Measurements from ENCODE around the gene IL17D.

DNA sequence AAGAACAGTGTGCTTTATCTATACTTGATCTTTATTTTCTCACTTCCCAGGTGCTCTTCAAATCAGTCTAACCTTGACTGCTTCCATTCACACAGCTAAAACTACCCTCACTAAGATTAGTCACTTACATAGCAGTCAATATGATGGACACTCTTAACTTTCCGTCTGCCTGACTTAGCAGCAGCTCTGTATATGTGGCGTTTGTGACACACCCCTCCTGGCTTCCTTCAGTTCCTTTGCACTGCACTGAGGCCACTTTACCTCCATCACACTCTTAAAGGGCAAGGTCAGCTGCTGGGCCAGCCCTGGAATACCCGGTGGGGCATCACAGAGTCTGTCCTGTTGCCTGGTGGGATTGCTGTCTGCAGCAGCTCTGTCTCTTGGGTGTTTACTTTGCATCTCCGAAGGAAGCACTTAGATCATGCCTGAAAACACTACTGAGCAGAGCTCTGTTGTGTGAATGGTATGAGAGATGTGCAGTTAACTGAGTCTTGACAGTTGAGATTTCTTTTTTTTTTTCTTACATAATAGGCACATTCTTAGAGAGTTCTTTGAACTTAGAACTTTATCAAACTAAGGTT lies 35.6 kb upstream of the IL17D start:
- TF ChIP-seq, protein P1, sequence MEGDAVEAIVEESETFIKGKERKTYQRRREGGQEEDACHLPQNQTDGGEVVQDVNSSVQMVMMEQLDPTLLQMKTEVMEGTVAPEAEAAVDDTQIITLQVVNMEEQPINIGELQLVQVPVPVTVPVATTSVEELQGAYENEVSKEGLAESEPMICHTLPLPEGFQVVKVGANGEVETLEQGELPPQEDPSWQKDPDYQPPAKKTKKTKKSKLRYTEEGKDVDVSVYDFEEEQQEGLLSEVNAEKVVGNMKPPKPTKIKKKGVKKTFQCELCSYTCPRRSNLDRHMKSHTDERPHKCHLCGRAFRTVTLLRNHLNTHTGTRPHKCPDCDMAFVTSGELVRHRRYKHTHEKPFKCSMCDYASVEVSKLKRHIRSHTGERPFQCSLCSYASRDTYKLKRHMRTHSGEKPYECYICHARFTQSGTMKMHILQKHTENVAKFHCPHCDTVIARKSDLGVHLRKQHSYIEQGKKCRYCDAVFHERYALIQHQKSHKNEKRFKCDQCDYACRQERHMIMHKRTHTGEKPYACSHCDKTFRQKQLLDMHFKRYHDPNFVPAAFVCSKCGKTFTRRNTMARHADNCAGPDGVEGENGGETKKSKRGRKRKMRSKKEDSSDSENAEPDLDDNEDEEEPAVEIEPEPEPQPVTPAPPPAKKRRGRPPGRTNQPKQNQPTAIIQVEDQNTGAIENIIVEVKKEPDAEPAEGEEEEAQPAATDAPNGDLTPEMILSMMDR (IDR thresholded peaks at IDR 0.05): no peak
- TF ChIP-seq POLR2A (IDR thresholded peaks at IDR 0.05): no peak

Measured in tibial nerve (tissue), 3 donors.